HG02973 (cell line): ENCODE results near the gene GARIN5A.

Experiments used
- ATAC-seq: cut with Tn5 transposase; IDR thresholded peaks from one replicate; pipeline ENCODE4 v1.9.1; 2021; ENCODE audit warnings: moderate library complexity; ENCODE audit not compliant: unreplicated experiment

GARIN5A gene

DNA sequence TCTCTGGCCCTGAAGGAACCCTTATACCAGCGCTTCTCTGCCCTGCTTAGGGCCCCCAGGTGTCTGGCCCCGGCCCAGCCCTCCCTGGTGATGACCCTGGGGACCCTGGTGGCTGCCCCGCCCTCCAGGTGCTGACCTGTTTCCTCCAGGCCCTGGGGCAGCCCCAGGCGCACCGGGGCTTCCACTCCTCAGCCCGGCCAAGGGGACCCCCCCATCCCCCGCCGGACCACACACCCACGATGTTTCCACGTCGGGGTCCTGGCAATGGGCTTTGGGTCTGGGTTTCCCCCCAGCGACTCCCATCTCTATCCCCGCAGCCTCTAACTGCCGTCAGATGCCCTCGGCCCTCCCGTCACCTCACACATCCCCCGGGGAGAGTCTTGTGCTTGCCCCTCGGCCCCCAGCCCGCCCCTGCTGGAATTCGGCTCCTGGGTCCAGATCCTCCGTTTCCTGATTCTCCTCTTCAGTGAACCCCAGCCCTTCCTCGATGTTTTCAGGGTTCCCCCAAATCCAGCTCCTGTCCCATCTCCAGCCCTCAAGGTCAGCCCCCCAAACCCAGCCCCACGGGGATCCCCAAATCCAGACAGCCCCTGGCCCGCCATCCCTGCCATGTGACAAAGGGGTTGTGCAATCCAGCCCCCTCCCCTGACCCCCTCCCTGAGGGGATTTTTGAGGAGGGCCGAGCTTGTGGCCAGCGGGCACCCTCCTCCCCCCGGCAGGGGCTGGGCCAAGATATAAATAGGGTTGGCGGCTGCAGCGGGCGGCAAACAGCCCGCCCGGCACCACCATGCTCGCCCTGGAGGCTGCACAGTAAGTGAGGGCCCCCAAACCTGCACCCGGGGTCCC, 58.2 kb downstream of the GARIN5A start, which contains the start of gene SPIB:
Gene SPIB, plus strand, starts transcription at position 763 of the 846 bp plus-strand sequence. Its CDS starts 25 bp downstream, at position 788.
- ATAC-seq = no peak

- no peak for ATAC-seq
Measured at GRCh38 chr19:50417111-50418081, 59.3 kb downstream of the GARIN5A start.
